H1 (cell line): Measurements from ENCODE around the gene ASCC2. TPM values are rescaled to one million over a fixed set of nuclear protein-coding genes. Genes with fewer than 3 reads are reported as not detected.

Source experiments
- CTCF ChIP-seq, 3 experiments: IDR thresholded peaks; 1 replicate in 2 of 3; 2 replicates in 1 of 3; pipeline versions ENCODE4 v1.5.1 to v1.6.1; 2011; ENCODE audit warnings: low read length in 3 of 3, mild to moderate bottlenecking in 3 of 3, inconsistent platforms in 2 of 3, low read depth in 1 of 3, moderate library complexity in 1 of 3; ENCODE audit not compliant: insufficient read depth in 1 of 3; ENCODE audit errors: control extremely low read depth in 1 of 3
- MAFK ChIP-seq: IDR thresholded peaks from 2 replicates; pipeline ENCODE4 v1.6.1; 2012; ENCODE audit warnings: low read depth, mild to moderate bottlenecking, improper control_type of control experiment, low read length
- SP1 ChIP-seq: IDR thresholded peaks from 2 replicates; pipeline ENCODE4 v1.6.1; 2011; ENCODE audit warnings: low read depth, low read length
- SRF ChIP-seq: IDR thresholded peaks from 2 replicates; pipeline ENCODE4 v1.6.1; 2011; ENCODE audit warnings: mild to moderate bottlenecking, low read depth, low read length, moderate library complexity
- polyA plus RNA-seq, 7 experiments: library from polyadenylated mRNA; depleted of rRNA in 3 of 7; stranded (reverse) in 5 of 7; unstranded in 2 of 7; fragments of >200 nt in 5 of 7; fragments of 200-250 nt in 2 of 7; gene quantifications; 1 replicate in 5 of 7; 2 replicates in 1 of 7; 4 replicates in 1 of 7; pipeline versions ENCODE4 v1.2.1 to v1.2.3, GENCODE V29; 2011 to 2013; ENCODE audit warnings: missing spikeins in 2 of 7, mixed read lengths in 2 of 7
- total RNA-seq: library from RNA; stranded (reverse); fragmentation: NEBNext Ultra II Directional; extraction: Animal tissue kit (Norgen Biotek cat#: 25700); gene quantifications from 2 replicates; pipeline ENCODE4 v1.2.1, GENCODE V29; 2021
- TF ChIP-seq, protein P1 (sequence below): fragments of 300-600 bp; sonication (generic); IDR thresholded peaks from 2 replicates; pipeline ENCODE4 v1.7.1; 2012; ENCODE audit warnings: low read length, moderate library complexity, mild to moderate bottlenecking, inconsistent platforms; ENCODE audit not compliant: insufficient replicate concordance

ASCC2 gene
- total and polyA plus RNA-seq, 2 of the 8 experiments (the other 6 are each of a cell fraction or from before 2014, with no cell fraction given) = 35.0 to 35.8 TPM

DNA sequence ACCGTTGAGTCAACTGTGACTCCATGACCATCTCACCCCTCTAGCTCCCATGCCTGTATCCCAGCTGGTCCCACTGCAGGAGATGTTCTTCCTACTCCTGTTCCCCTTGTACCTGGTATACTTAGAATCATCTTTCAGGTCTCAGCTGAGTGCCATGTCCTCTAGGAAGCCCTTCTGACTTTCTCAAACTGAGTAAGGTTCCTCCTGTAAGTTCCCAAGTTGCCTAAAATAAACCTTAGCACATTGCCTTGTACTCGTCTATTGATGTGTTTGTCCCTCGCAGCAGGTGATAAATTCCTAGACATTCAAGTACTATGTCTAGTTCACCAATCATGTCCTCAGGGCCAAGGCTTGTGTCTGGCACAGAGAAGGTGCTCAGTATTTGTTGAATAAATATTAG is 18.4 kb upstream of the ASCC2 start (continued):
- TF ChIP-seq, protein P1, sequence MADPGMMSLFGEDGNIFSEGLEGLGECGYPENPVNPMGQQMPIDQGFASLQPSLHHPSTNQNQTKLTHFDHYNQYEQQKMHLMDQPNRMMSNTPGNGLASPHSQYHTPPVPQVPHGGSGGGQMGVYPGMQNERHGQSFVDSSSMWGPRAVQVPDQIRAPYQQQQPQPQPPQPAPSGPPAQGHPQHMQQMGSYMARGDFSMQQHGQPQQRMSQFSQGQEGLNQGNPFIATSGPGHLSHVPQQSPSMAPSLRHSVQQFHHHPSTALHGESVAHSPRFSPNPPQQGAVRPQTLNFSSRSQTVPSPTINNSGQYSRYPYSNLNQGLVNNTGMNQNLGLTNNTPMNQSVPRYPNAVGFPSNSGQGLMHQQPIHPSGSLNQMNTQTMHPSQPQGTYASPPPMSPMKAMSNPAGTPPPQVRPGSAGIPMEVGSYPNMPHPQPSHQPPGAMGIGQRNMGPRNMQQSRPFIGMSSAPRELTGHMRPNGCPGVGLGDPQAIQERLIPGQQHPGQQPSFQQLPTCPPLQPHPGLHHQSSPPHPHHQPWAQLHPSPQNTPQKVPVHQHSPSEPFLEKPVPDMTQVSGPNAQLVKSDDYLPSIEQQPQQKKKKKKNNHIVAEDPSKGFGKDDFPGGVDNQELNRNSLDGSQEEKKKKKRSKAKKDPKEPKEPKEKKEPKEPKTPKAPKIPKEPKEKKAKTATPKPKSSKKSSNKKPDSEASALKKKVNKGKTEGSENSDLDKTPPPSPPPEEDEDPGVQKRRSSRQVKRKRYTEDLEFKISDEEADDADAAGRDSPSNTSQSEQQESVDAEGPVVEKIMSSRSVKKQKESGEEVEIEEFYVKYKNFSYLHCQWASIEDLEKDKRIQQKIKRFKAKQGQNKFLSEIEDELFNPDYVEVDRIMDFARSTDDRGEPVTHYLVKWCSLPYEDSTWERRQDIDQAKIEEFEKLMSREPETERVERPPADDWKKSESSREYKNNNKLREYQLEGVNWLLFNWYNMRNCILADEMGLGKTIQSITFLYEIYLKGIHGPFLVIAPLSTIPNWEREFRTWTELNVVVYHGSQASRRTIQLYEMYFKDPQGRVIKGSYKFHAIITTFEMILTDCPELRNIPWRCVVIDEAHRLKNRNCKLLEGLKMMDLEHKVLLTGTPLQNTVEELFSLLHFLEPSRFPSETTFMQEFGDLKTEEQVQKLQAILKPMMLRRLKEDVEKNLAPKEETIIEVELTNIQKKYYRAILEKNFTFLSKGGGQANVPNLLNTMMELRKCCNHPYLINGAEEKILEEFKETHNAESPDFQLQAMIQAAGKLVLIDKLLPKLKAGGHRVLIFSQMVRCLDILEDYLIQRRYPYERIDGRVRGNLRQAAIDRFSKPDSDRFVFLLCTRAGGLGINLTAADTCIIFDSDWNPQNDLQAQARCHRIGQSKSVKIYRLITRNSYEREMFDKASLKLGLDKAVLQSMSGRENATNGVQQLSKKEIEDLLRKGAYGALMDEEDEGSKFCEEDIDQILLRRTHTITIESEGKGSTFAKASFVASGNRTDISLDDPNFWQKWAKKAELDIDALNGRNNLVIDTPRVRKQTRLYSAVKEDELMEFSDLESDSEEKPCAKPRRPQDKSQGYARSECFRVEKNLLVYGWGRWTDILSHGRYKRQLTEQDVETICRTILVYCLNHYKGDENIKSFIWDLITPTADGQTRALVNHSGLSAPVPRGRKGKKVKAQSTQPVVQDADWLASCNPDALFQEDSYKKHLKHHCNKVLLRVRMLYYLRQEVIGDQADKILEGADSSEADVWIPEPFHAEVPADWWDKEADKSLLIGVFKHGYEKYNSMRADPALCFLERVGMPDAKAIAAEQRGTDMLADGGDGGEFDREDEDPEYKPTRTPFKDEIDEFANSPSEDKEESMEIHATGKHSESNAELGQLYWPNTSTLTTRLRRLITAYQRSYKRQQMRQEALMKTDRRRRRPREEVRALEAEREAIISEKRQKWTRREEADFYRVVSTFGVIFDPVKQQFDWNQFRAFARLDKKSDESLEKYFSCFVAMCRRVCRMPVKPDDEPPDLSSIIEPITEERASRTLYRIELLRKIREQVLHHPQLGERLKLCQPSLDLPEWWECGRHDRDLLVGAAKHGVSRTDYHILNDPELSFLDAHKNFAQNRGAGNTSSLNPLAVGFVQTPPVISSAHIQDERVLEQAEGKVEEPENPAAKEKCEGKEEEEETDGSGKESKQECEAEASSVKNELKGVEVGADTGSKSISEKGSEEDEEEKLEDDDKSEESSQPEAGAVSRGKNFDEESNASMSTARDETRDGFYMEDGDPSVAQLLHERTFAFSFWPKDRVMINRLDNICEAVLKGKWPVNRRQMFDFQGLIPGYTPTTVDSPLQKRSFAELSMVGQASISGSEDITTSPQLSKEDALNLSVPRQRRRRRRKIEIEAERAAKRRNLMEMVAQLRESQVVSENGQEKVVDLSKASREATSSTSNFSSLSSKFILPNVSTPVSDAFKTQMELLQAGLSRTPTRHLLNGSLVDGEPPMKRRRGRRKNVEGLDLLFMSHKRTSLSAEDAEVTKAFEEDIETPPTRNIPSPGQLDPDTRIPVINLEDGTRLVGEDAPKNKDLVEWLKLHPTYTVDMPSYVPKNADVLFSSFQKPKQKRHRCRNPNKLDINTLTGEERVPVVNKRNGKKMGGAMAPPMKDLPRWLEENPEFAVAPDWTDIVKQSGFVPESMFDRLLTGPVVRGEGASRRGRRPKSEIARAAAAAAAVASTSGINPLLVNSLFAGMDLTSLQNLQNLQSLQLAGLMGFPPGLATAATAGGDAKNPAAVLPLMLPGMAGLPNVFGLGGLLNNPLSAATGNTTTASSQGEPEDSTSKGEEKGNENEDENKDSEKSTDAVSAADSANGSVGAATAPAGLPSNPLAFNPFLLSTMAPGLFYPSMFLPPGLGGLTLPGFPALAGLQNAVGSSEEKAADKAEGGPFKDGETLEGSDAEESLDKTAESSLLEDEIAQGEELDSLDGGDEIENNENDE = no peak
- no peak for TF ChIP-seq CTCF (IDR thresholded peaks at IDR 0.05; ENCODE audit: control extremely low read depth in 1 of 3, insufficient read depth in 1 of 3, low read depth in 1 of 3, low read length in 3 of 3)
- TF ChIP-seq SRF = no peak
- TF ChIP-seq MAFK = no peak
- TF ChIP-seq SP1 = no peak
